H1 (cell line): ENCODE data around the gene CRTC1. TPM values are rescaled to one million over a fixed set of nuclear protein-coding genes. Genes with fewer than 3 reads are reported as not detected.

ENCODE experiments used
- CTCF ChIA-PET: fragments of 300-600 bp; sonication (Branson Sonifier 250); formaldehyde crosslinking; loops from one replicate; lab custom pipeline; 2021; ENCODE audit not compliant: partially characterized antibody; lab: Charles Lee
- POLR2A ChIA-PET: fragments of 300-600 bp; sonication (Branson Sonifier 250); formaldehyde crosslinking; loops from one replicate; lab custom pipeline; 2021; ENCODE audit warnings: inconsistent platforms; ENCODE audit not compliant: partially characterized antibody; lab: Charles Lee
- DNase-seq, 2 experiments: peaks; one replicate each; pipeline versions ENCODE4 v3.0.0 to v3.0.0-alpha.2; 2010 to 2022; ENCODE audit warnings: low spot score in 2 of 2, low read depth in 1 of 2, mixed read lengths in 1 of 2
- FAIRE-seq: peaks from 2 replicates; lab custom pipeline; 2011; peaks lifted over from hg19 to GRCh38; lab: Jason Lieb, UNC
- H2AFZ ChIP-seq: 2 replicates; pipeline ENCODE4 v1.8.1; 2012; ENCODE audit warnings: low read length, inconsistent platforms
- H2AK5ac ChIP-seq: 2 replicates; pipeline ENCODE4 v1.6.1; 2013; ENCODE audit warnings: low read depth, low read length
- H2BK120ac ChIP-seq: replicated peaks from 2 replicates; pipeline ENCODE3; 2013; ENCODE audit warnings: low read depth, low read length, inconsistent platforms
- H2BK12ac ChIP-seq: 2 replicates; pipeline ENCODE4 v1.6.1; 2013; ENCODE audit warnings: low read depth, low read length
- H2BK15ac ChIP-seq: 2 replicates; pipeline ENCODE4 v1.6.1; 2013; ENCODE audit warnings: low read length
- H2BK20ac ChIP-seq: 2 replicates; pipeline ENCODE4 v1.6.1; 2013; ENCODE audit warnings: low read length
- H2BK5ac ChIP-seq: 2 replicates; pipeline ENCODE4 v1.6.1; 2013; ENCODE audit warnings: low read depth, low read length
- H3K14ac ChIP-seq: 2 replicates; pipeline ENCODE4 v1.6.1; 2013; ENCODE audit warnings: inconsistent platforms; ENCODE audit not compliant: insufficient read length
- H3K18ac ChIP-seq: 2 replicates; pipeline ENCODE4 v1.6.1; 2013; ENCODE audit warnings: low read length; ENCODE audit errors: extremely low read depth
- H3K23ac ChIP-seq: 2 replicates; pipeline ENCODE4 v1.6.1; 2013; ENCODE audit warnings: inconsistent platforms; ENCODE audit not compliant: insufficient read length
- H3K23me2 ChIP-seq: 2 replicates; pipeline ENCODE4 v1.6.1; 2013; ENCODE audit warnings: low read depth, low read length
- H3K27ac ChIP-seq: 2 replicates; pipeline ENCODE4 v1.6.1; 2011; ENCODE audit warnings: low read depth, low read length, inconsistent platforms
- H3K27me3 ChIP-seq, 4 experiments: replicated peaks in 1 of 4; 1 replicate in 1 of 4; 2 replicates in 3 of 4; pipeline versions ENCODE4 v1.6.1 to v1.8.1; 2011 to 2013; ENCODE audit warnings: low read length in 3 of 4, mild to moderate bottlenecking in 3 of 4, inconsistent platforms in 2 of 4, mixed read lengths in 2 of 4, moderate library complexity in 1 of 4; ENCODE audit not compliant: control insufficient read depth in 3 of 4, insufficient read depth in 3 of 4; ENCODE audit errors: extremely low read depth in 1 of 4
- H3K36me3 ChIP-seq, 4 experiments: 2 replicates each; pipeline versions ENCODE4 v1.6.1 to v1.8.1; 2011 to 2013; ENCODE audit warnings: mild to moderate bottlenecking in 4 of 4, low read length in 3 of 4, moderate library complexity in 2 of 4, control low read depth in 1 of 4, inconsistent platforms in 1 of 4; ENCODE audit not compliant: insufficient read depth in 4 of 4, control insufficient read depth in 2 of 4
- H3K4ac ChIP-seq: replicated peaks from 2 replicates; pipeline ENCODE3; 2013; ENCODE audit warnings: low read length, low read depth, mixed read lengths, inconsistent platforms; ENCODE audit not compliant: insufficient read length
- H3K4me1 ChIP-seq, 4 experiments: replicated peaks in 1 of 4; 1 replicate in 1 of 4; 2 replicates in 3 of 4; pipeline versions ENCODE4 v1.6.1 to v1.8.1; 2011 to 2013; ENCODE audit warnings: low read length in 3 of 4, inconsistent platforms in 2 of 4, mixed read lengths in 1 of 4; ENCODE audit not compliant: insufficient read depth in 4 of 4, control insufficient read depth in 3 of 4
- H3K4me2 ChIP-seq, 2 experiments: 2 replicates each; pipeline versions ENCODE4 v1.6.1 to v1.8.1; 2011 to 2013; ENCODE audit warnings: low read depth in 2 of 2, low read length in 2 of 2, control low read depth in 1 of 2, inconsistent platforms in 1 of 2, mild to moderate bottlenecking in 1 of 2; ENCODE audit not compliant: insufficient read depth in 1 of 2
- H3K4me3 ChIP-seq, 4 experiments: fragments of 200-600, 300-600 bp in 1 of 4; sonication (generic), shearing (Covaris generic), sonication (Bioruptor Twin) in 1 of 4; 2 replicates each; pipeline versions ENCODE4 v1.5.1 to v1.8.1; 2011 to 2016; ENCODE audit warnings: low read length in 4 of 4, low read depth in 3 of 4, control low read depth in 2 of 4, inconsistent platforms in 2 of 4, mild to moderate bottlenecking in 2 of 4, mixed read lengths in 1 of 4, moderate library complexity in 1 of 4; ENCODE audit not compliant: insufficient read depth in 2 of 4; ENCODE audit errors: extremely low read depth in 1 of 4
- H3K56ac ChIP-seq: replicated peaks from 2 replicates; pipeline ENCODE3; 2013; ENCODE audit warnings: low read depth, mild to moderate bottlenecking, mixed read lengths, low read length, inconsistent platforms; ENCODE audit not compliant: insufficient read length
- H3K79me1 ChIP-seq: 2 replicates; pipeline ENCODE4 v1.6.1; 2013; ENCODE audit warnings: low read depth, low read length, control low read depth
- H3K79me2 ChIP-seq, 2 experiments: 2 replicates each; pipeline versions ENCODE4 v1.6.1 to v1.8.1; 2012 to 2013; ENCODE audit warnings: low read length in 2 of 2, mild to moderate bottlenecking in 2 of 2, inconsistent platforms in 1 of 2; ENCODE audit not compliant: insufficient read depth in 2 of 2, control insufficient read depth in 1 of 2
- H3K9ac ChIP-seq, 4 experiments: replicated peaks in 1 of 4; 1 replicate in 1 of 4; 2 replicates in 3 of 4; pipeline versions ENCODE4 v1.6.1 to v1.8.1; 2011 to 2013; ENCODE audit warnings: low read depth in 3 of 4, low read length in 3 of 4, control low read depth in 2 of 4, mild to moderate bottlenecking in 2 of 4, moderate library complexity in 2 of 4, inconsistent platforms in 1 of 4; ENCODE audit errors: extremely low read depth in 1 of 4
- H3K9me3 ChIP-seq, 2 experiments: 2 replicates each; pipeline versions ENCODE4 v1.6.1 to v1.8.1; 2012 to 2013; ENCODE audit warnings: mild to moderate bottlenecking in 2 of 2, moderate library complexity in 2 of 2, control low read depth in 1 of 2, inconsistent platforms in 1 of 2, low read depth in 1 of 2, low read length in 1 of 2, mixed read lengths in 1 of 2; ENCODE audit not compliant: insufficient read depth in 2 of 2
- H4K20me1 ChIP-seq, 2 experiments: replicated peaks in 1 of 2; 2 replicates each; pipeline versions ENCODE3 to v1.8.1; 2011 to 2013; ENCODE audit warnings: inconsistent platforms in 2 of 2, low read length in 2 of 2, mild to moderate bottlenecking in 1 of 2; ENCODE audit not compliant: insufficient read depth in 2 of 2, control insufficient read depth in 1 of 2
- H4K5ac ChIP-seq: 2 replicates; pipeline ENCODE4 v1.6.1; 2013; ENCODE audit warnings: low read length, low read depth, mixed read lengths, inconsistent platforms; ENCODE audit not compliant: insufficient read length
- H4K8ac ChIP-seq: 2 replicates; pipeline ENCODE4 v1.8.0; 2013; ENCODE audit warnings: mild to moderate bottlenecking, moderate library complexity, low read length, inconsistent platforms; ENCODE audit not compliant: insufficient read depth; ENCODE audit errors: extremely low read depth
- H4K91ac ChIP-seq: replicated peaks from 2 replicates; pipeline ENCODE3; 2013; ENCODE audit warnings: low read length, mixed read lengths, inconsistent platforms; ENCODE audit not compliant: insufficient read length
- GABPA ChIP-seq: IDR thresholded peaks from 2 replicates; pipeline ENCODE4 v1.6.1; 2011; ENCODE audit warnings: mild to moderate bottlenecking, low read length, moderate library complexity, borderline replicate concordance; ENCODE audit not compliant: insufficient read depth
- HDAC2 ChIP-seq, 2 experiments: fragments of 300-600 bp in 1 of 2; sonication (generic) in 1 of 2; IDR thresholded peaks; 2 replicates each; pipeline ENCODE4 v1.6.1; 2011 to 2012; ENCODE audit warnings: low read depth in 2 of 2, low read length in 2 of 2, mild to moderate bottlenecking in 2 of 2, moderate library complexity in 2 of 2, borderline replicate concordance in 1 of 2, inconsistent platforms in 1 of 2
- JUND ChIP-seq: IDR thresholded peaks from 2 replicates; pipeline ENCODE4 v1.6.1; 2011; ENCODE audit warnings: mild to moderate bottlenecking, improper control_type of control experiment, low read length
- MAFK ChIP-seq: IDR thresholded peaks from 2 replicates; pipeline ENCODE4 v1.6.1; 2012; ENCODE audit warnings: low read depth, mild to moderate bottlenecking, improper control_type of control experiment, low read length
- NRF1 ChIP-seq: IDR thresholded peaks from 2 replicates; pipeline ENCODE4 v1.6.1; 2011; ENCODE audit warnings: mild to moderate bottlenecking, low read depth, low read length, improper control_type of control experiment
- RNF2 ChIP-seq: fragments of 200-900, 300-1000 bp; sonication (generic); IDR thresholded peaks from 2 replicates; pipeline ENCODE4 v1.7.1; 2016; ENCODE audit warnings: borderline replicate concordance, low read depth, mild to moderate bottlenecking, antibody characterized with exemption, low read length; ENCODE audit not compliant: poor library complexity, severe bottlenecking; ENCODE audit errors: missing control alignments
- SAP30 ChIP-seq: fragments of 300-600 bp; sonication (generic); IDR thresholded peaks from 2 replicates; pipeline ENCODE4 v1.7.1; 2012; ENCODE audit warnings: low read length, moderate library complexity, mild to moderate bottlenecking, inconsistent platforms; ENCODE audit not compliant: insufficient read depth, insufficient replicate concordance
- SUZ12 ChIP-seq: fragments of 200-600 bp; sonication (generic); IDR thresholded peaks from 2 replicates; pipeline ENCODE4 v1.6.1; 2012; ENCODE audit warnings: mild to moderate bottlenecking, inconsistent platforms, low read length, moderate library complexity, mixed read lengths
- TAF1 ChIP-seq: IDR thresholded peaks from 2 replicates; pipeline ENCODE4 v1.6.1; 2011; ENCODE audit warnings: mild to moderate bottlenecking, low read depth, low read length
- TAF7 ChIP-seq: optimal IDR thresholded peaks from 2 replicates; pipeline ENCODE3; 2011; ENCODE audit warnings: low read depth, mild to moderate bottlenecking, inconsistent platforms, low read length, moderate library complexity, borderline replicate concordance
- TCF12 ChIP-seq: IDR thresholded peaks from 2 replicates; pipeline ENCODE4 v1.6.1; 2011; ENCODE audit warnings: low read depth, mild to moderate bottlenecking, low read length
- WGBS, 2 experiments: shearing (Covaris generic) in 1 of 2; methylation state at CpG; one replicate each; pipeline versions ENCODE4 v1.1.6 to v1.1.7; 2013 to 2015; ENCODE audit warnings: low lambda C conversion rate in 2 of 2, mixed read lengths in 2 of 2, inconsistent platforms in 1 of 2, low coverage in 1 of 2, missing lambda C conversion rate in 1 of 2; ENCODE audit not compliant: insufficient replicate concordance in 2 of 2, insufficient coverage in 1 of 2, insufficient read length in 1 of 2; ENCODE audit errors: extremely low coverage in 1 of 2, missing lambda C conversion rate in 1 of 2; 5-methylcytosine and 5-hydroxymethylcytosine counted together
- polyA plus RNA-seq, 7 experiments: library from polyadenylated mRNA; depleted of rRNA in 3 of 7; stranded (reverse) in 5 of 7; unstranded in 2 of 7; fragments of >200 nt in 5 of 7; fragments of 200-250 nt in 2 of 7; gene quantifications; 1 replicate in 5 of 7; 2 replicates in 1 of 7; 4 replicates in 1 of 7; pipeline versions ENCODE4 v1.2.1 to v1.2.3, GENCODE V29; 2011 to 2013; ENCODE audit warnings: missing spikeins in 2 of 7, mixed read lengths in 2 of 7
- total RNA-seq: library from RNA; stranded (reverse); fragmentation: NEBNext Ultra II Directional; extraction: Animal tissue kit (Norgen Biotek cat#: 25700); gene quantifications from 2 replicates; pipeline ENCODE4 v1.2.1, GENCODE V29; 2021

The CRTC1 gene
- total and polyA plus RNA-seq, 2 of the 8 experiments (the other 6 are each of a cell fraction or from before 2014, with no cell fraction given): 2.9 to 8.5 TPM

GRCh38 chr19:18685597-18686190 is 2.2 kb downstream of the CRTC1 start:
- Histone ChIP-seq H3K4me1 (peaks cover 0 to 8% (median 5%) of the 10 kb centered on the region in 4 experiments; a peak in 5 of 7 replicates), H3K4me2 (no peak overlapping the region), H3K36me3 (no peaks in the 10 kb centered on the region), H3K18ac (no peak overlapping the region), H3K4me3 (no peak overlapping the region), H4K5ac (no peak overlapping the region), H3K79me2 (peaks cover 3 to 39% of the 10 kb centered on the region in 2 experiments; a peak in 3 of 4 replicates), H3K4ac (no peak overlapping the region), H3K14ac (no peak overlapping the region), H2AK5ac (no peak overlapping the region), H3K27ac (no peak overlapping the region), H3K79me1 (peaks cover 16% of the 10 kb centered on the region), H3K23ac (no peak overlapping the region), H4K8ac (no peak overlapping the region), H2AFZ (no peak overlapping the region), H3K23me2 (peaks cover 9% of the 10 kb centered on the region; the same call in 1 of the 2 replicates), H2BK120ac (no peak overlapping the region), H2BK5ac (no peak overlapping the region), H2BK20ac (no peak overlapping the region), H3K9me3 (no peaks in the 10 kb centered on the region), H2BK15ac (no peak overlapping the region), H3K56ac (no peak overlapping the region), H4K91ac (no peak overlapping the region), H3K9ac (no peak overlapping the region), H4K20me1 (peaks cover 2 to 13% of the 10 kb centered on the region in 2 experiments), H3K27me3 (no peaks in the 10 kb centered on the region), H2BK12ac (no peak overlapping the region)
- TF ChIP-seq RNF2 (no peak), MAFK (no peak), SUZ12 (no peak), TCF12 (no peak), JUND (no peak), NRF1 (no peak), TAF1 (no peak), HDAC2 (IDR thresholded peaks at IDR 0.05; ENCODE audit: borderline replicate concordance in 1 of 2, low read depth in 2 of 2, low read length in 2 of 2) (no peak), TAF7 (no peak), SAP30 (no peak), GABPA (no peak)
- ChIA-PET POLR2A (interaction anchor here (0.9 to 1.6 kb wide), 3 partner anchors 9 to 113 kb away, joined by 3 to 5 read pairs (median 3); no protein-coding TSS in a partner anchor), CTCF (interaction anchor here (1.1 to 1.5 kb wide), 2 partner anchors 171 to 224 kb away, joined by 3 read pairs; no protein-coding TSS in a partner anchor)
- DNase-seq (no peak), FAIRE-seq (no peak)
- WGBS, 2 experiments: 91% methylated on average over 5 of the region's 5 CpGs; no CpG with 5 or more reads in 1 of the 2 experiments
